Esophagus squamous epithelium (tissue), 5 donors: Measurements from ENCODE around the gene ADSS2. TPM values are rescaled to one million over a fixed set of nuclear protein-coding genes. Genes with fewer than 3 reads are reported as not detected.
A peak's percentile ranks its signal among the peaks of the same experiment; 100 is the strongest.

Experiments
- DNase-seq: peaks from one replicate; lab custom pipeline; 2025; lab: John Stamatoyannopoulos, UW
- H3K27ac ChIP-seq, 4 donors: fragments of 200-600 bp; sonication (generic); one replicate each; pipeline ENCODE4 v1.5.1; 2016 to 2019; ENCODE audit warnings: mild to moderate bottlenecking in 1 of 4
- H3K27me3 ChIP-seq, 4 donors: fragments of 200-600 bp; sonication (generic); 1 replicate in 3 of 4; 2 replicates in 1 of 4; pipeline versions ENCODE4 v1.5.1 to v1.6.0; 2017 to 2021; ENCODE audit warnings: antibody characterized with exemption in 1 of 4
- H3K36me3 ChIP-seq, 3 donors: fragments of 200-600 bp; sonication (generic); one replicate each; pipeline ENCODE4 v1.5.1; 2016 to 2019
- H3K4me1 ChIP-seq, 3 donors: fragments of 200-600 bp; sonication (generic); one replicate each; pipeline ENCODE4 v1.5.1; 2017 to 2019
- H3K4me3 ChIP-seq, 4 donors: fragments of 200-600 bp; sonication (generic); 1 replicate in 3 of 4; 2 replicates in 1 of 4; pipeline ENCODE4 v1.5.1; 2016 to 2019; ENCODE audit warnings: mild to moderate bottlenecking in 2 of 4, moderate library complexity in 1 of 4
- H3K9me3 ChIP-seq, 3 donors: fragments of 200-600 bp; sonication (generic); one replicate each; pipeline ENCODE4 v1.5.1; 2016 to 2019
- CTCF ChIP-seq, 6 experiments: fragments of 450-650 bp in 4 of 6; fragments of 200-600 bp in 2 of 6; sonication (generic) in 2 of 6; IDR thresholded peaks; one replicate each; pipeline ENCODE4 v1.5.1; 2016 to 2019; ENCODE audit warnings: antibody characterized with exemption in 6 of 6, mild to moderate bottlenecking in 4 of 6, moderate library complexity in 4 of 6
- POLR2A ChIP-seq, 4 donors: fragments of 450-650 bp; IDR thresholded peaks; one replicate each; pipeline ENCODE4 v1.6.1; 2017; ENCODE audit warnings: antibody characterized with exemption in 4 of 4, mild to moderate bottlenecking in 4 of 4, moderate library complexity in 3 of 4
- WGBS, 2 donors: methylation state at CpG; one replicate each; pipeline ENCODE4 v1.1.5; 2018; 5-methylcytosine and 5-hydroxymethylcytosine counted together
- intact Hi-C: fragments of 100-400 bp; cut with DNase I; formaldehyde crosslinking; loops from one replicate; pipeline ENCODE4 v1.15.0; 2022
- total RNA-seq, 4 donors: library from RNA; depleted of rRNA; stranded (reverse); fragments of >200 nt; gene quantifications; one replicate each; pipeline ENCODE4 v1.1.0, GENCODE V29; 2016
- donor health status: DM: yes; HTN: yes; CAD: no.

Gene ADSS2
- total RNA-seq, 4 donors from 2014 or later = 22.1 to 59.5 (median 35.4) TPM

DNA sequence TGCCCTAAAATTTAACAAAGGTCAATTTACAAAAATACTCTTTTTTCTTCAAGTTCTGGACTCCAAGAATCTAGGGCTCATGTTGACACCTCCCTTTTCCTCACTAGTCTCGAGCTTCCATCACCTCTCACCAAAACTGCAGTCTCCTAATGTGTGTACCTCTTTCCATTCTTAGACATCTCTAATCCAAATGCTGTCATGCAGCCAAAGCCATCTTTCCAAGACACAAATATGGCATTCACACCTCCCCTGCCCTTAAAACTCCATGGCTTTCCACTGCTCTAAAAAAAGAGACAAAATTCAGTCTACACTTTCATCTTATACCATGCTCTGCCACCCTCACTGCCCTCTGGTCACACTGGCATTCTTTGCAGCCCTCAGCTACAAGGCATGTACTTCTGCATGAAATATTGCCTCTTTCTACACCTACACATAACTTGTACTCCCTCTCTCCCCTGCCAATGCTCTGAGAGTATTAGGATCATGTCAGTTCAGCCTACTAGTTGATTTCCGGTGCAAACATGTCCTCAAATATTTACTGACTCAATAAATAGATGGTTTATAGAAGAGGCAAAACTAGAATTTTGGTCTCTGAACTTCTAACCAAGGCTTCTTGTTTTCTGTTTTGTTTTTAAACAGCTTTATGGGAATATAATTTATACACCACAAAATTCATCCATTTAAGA, 26.9 kb downstream of the ADSS2 start:
- intact Hi-C loops = no loop called here
- DNase-seq = no peak
- Histone ChIP-seq H3K27me3 (no peaks in the 10 kb centered on the region), H3K27ac (no peak overlapping the region), H3K36me3 (peaks cover 0 to 69% (median 4%) of the 10 kb centered on the region in 3 donors), H3K4me3 (no peak overlapping the region), H3K9me3 (no peaks in the 10 kb centered on the region), H3K4me1 (peaks cover 0 to 5% (median 0%) of the 10 kb centered on the region in 3 donors)
- no peak for TF ChIP-seq POLR2A (IDR thresholded peaks at IDR 0.05)
- no peak for TF ChIP-seq CTCF (IDR thresholded peaks at IDR 0.05)
- WGBS, 2 donors = 76 to 79% methylated on average over 2 of the region's 2 CpGs

DNA sequence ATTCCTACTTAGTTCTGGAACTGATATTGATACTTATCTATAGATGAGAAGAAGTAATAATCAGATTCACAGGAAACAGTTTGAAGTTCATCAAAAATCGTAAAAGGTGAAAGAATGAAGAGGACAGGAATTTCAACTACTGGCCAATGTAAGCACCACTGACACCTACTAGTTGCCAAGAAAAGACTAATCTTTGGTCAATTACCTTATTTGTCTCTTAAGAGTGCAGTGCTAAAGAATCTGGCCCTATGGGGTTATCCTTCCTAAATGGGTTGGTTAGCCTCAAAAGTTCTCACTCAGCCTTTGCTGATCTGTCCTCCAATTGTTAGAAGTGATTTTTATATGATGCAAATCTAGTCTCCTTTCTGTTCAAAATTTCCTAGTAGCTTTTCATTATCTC, 29.5 kb downstream of the ADSS2 start:
- H3K9me3 ChIP-seq = no peaks in the 10 kb centered on the region
- no peak for DNase-seq
- H3K27ac ChIP-seq = no peak overlapping the region
- intact Hi-C loops = no loop called here
- WGBS, 2 donors = 82 to 88% methylated on average over 1 of the region's 1 CpG
- H3K27me3 ChIP-seq = no peaks in the 10 kb centered on the region
- H3K4me1 ChIP-seq = peaks cover 0 to 5% (median 0%) of the 10 kb centered on the region in 3 donors
- TF ChIP-seq CTCF (IDR thresholded peaks at IDR 0.05) = no peak
- no peak for TF ChIP-seq POLR2A (IDR thresholded peaks at IDR 0.05)
- H3K36me3 ChIP-seq = peaks cover 0 to 86% (median 8%) of the 10 kb centered on the region in 3 donors
- no peak overlapping the region for H3K4me3 ChIP-seq

DNA sequence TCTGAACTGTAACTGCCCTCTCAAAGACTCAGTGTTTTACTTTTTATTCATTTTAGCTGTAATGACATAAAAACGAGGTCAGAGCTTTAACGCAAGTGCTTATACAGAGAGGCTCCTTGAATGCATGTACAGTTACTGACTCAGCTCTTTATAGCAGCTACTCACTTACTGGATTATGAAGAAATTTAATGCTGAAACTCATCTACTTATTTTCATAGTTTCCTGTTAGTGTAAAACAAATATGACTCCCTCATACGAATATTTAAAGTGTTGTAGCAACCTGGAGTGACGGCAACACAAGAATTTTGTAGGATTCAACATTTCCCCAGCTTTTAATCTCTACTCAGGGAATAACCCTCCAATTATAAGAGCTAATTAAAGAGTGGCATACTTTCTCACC, 32.7 kb downstream of the ADSS2 start:
- intact Hi-C loops = no loop called here
- Histone ChIP-seq H3K4me3 (no peak overlapping the region), H3K27me3 (no peaks in the 10 kb centered on the region), H3K4me1 (peaks cover 0 to 9% (median 0%) of the 10 kb centered on the region in 3 donors), H3K27ac (no peak overlapping the region), H3K9me3 (no peaks in the 10 kb centered on the region), H3K36me3 (peaks cover 9 to 100% (median 14%) of the 10 kb centered on the region in 3 donors)
- 82 to 85% methylated on average over 4 of the region's 4 CpGs for WGBS, 2 donors
- no peak for DNase-seq
- TF ChIP-seq POLR2A (IDR thresholded peaks at IDR 0.05) (no peak), CTCF (IDR thresholded peaks at IDR 0.05) (no peak)

GRCh38 chr1:244414543-244414942, 37.2 kb downstream of the ADSS2 start:
- no peak overlapping the region for H3K4me3 ChIP-seq
- intact Hi-C loops = no loop called here
- no peak for DNase-seq
- no peaks in the 10 kb centered on the region for H3K27me3 ChIP-seq
- no peaks in the 10 kb centered on the region for H3K9me3 ChIP-seq
- H3K36me3 ChIP-seq = peaks cover 9 to 100% (median 16%) of the 10 kb centered on the region in 3 donors
- WGBS, 2 donors = 56% methylated on average over 1 of the region's 1 CpG; no CpG with 5 or more reads in 1 of the 2 donors
- TF ChIP-seq POLR2A (IDR thresholded peaks at IDR 0.05) (no peak), CTCF (IDR thresholded peaks at IDR 0.05) (peak in 2 of 6 experiments; percentile 17 to 55)
- peak overlapping the region in 3 of 4 donors; percentile 6 to 67 (median 57) for H3K27ac ChIP-seq
- H3K4me1 ChIP-seq = peaks cover 0 to 41% (median 0%) of the 10 kb centered on the region in 3 donors

DNA sequence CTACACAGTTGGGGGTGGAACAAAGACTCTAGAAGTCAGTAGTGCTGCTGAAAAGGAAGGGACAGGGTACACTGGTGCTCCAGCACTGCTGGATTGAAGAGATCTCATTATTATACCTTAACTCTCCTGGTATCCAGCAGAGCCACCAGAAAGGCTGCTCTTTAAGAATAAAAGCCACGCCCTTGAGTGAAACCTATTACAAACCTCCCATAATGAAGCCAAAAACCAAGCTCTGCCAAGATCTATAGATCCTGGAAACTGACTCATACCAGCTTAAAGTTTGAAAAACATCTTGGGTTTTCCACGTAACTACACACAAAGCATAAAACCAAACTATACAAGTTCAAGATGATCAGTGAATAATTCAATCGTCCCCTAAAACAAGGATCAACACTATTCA, 38.0 kb downstream of the ADSS2 start:
- intact Hi-C loops = no loop called here
- Histone ChIP-seq H3K9me3 (no peaks in the 10 kb centered on the region), H3K27me3 (no peaks in the 10 kb centered on the region), H3K36me3 (peaks cover 9 to 100% (median 16%) of the 10 kb centered on the region in 3 donors), H3K4me3 (no peak overlapping the region), H3K27ac (peak overlapping the region in 3 of 4 donors; percentile 46 to 67 (median 57)), H3K4me1 (peaks cover 0 to 43% (median 0%) of the 10 kb centered on the region in 3 donors)
- TF ChIP-seq CTCF (IDR thresholded peaks at IDR 0.05) (no peak), POLR2A (IDR thresholded peaks at IDR 0.05) (no peak)
- WGBS, 2 donors = 49 to 54% methylated on average over 3 of the region's 3 CpGs
- no peak for DNase-seq
